Epithelial cell of esophagus (primary cell): ENCODE data around the gene MEGF6.

Experiments used
- DNase-seq: peaks from one replicate; pipeline ENCODE4 v3.0.0; 2010; ENCODE audit warnings: low read depth
- H3K4me3 ChIP-seq: 2 replicates; pipeline ENCODE4 v1.5.1; 2011; ENCODE audit warnings: mild to moderate bottlenecking, low read length, control low read depth
- CTCF ChIP-seq: IDR thresholded peaks from 2 replicates; pipeline ENCODE4 v1.5.1; 2011; ENCODE audit warnings: low read depth, mild to moderate bottlenecking, low read length, control low read depth, inconsistent platforms; ENCODE audit not compliant: insufficient read depth; ENCODE audit errors: missing control alignments

The MEGF6 gene

DNA sequence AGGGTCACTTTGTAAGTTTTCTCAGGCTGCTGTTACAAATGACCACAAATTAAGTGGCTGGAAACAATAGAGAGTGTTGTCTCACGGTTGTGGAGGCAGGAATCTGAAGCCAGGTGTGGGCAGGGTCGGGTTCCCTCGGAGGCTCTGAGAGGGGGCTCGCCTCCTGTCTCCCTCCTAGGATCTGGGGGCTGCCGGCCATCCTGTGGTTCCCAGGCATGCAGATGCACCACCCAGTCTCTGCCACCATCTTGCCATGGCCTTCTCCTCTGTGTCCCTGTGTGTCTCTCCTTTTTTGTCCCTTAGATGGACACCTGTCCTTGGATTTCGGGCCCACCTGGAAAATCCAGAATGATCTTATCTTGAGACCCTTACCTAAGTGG lies 45.8 kb upstream of the MEGF6 start:
- H3K4me3 ChIP-seq: no peak overlapping the region
- DNase-seq: no peak
- TF ChIP-seq CTCF: no peak

- TF ChIP-seq CTCF: no peak
Measured at GRCh38 chr1:3656450-3657095, 45.3 kb upstream of the MEGF6 start.

DNA sequence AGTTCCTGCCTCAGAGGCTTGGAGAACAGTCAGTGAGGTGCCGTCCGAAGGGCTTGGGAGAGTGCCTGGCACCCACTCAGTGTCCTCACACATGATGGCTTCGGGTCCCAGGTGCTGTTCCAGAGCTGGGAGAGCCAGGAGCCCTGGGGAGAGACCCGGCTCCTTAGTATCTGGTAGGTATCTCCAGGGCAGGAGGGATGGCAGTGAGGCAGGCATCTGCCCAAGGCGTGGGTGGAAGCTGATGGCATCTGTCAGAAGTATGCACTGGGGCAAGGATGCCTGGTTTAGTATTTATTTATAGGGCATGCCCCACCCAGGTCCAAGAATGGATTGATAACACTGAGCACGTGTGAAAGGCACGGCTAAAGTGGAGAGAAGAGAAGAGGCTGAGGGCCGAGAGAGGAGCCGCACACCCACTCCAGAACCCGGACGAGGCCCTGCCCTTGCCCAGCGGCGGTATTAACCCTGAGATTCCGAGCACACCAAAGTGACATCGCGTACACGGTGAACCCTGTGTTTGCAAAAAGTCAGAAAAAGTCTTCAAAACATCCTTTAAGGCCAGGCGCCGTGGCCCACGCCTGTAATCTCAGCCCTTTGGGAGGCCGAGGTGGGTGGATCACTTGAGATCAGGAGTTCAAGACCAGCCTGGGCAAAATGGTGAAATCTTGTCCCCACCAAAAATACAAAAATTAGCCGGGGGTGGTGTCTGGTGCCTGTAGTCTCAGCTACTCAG lies 43.4 kb upstream of the MEGF6 start:
- no peak for DNase-seq
- TF ChIP-seq CTCF: no peak
- no peak overlapping the region for H3K4me3 ChIP-seq

More at GRCh38 chr1:3656450-3657095, 45.3 kb upstream of the MEGF6 start:
- H3K4me3 ChIP-seq: no peak overlapping the region
- no peak for DNase-seq

DNA sequence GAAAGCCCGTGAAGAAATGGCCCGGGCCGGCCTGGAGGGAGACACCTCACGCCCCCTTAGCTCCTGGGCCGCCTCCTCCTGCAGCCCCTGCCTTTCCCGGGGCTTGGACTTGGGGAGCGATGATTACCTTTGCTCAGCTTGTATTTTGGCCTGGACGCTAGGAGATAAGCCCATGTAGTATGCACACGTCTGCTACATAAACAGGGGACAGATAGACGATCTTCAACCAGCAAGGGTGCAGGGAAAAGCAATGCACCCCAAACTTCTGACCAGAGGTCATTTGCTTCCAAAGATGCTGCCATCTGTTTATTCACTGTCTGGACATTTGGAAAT lies 41.9 kb upstream of the MEGF6 start:
- TF ChIP-seq CTCF: no peak
- DNase-seq: no peak
- H3K4me3 ChIP-seq: no peak overlapping the region

DNA sequence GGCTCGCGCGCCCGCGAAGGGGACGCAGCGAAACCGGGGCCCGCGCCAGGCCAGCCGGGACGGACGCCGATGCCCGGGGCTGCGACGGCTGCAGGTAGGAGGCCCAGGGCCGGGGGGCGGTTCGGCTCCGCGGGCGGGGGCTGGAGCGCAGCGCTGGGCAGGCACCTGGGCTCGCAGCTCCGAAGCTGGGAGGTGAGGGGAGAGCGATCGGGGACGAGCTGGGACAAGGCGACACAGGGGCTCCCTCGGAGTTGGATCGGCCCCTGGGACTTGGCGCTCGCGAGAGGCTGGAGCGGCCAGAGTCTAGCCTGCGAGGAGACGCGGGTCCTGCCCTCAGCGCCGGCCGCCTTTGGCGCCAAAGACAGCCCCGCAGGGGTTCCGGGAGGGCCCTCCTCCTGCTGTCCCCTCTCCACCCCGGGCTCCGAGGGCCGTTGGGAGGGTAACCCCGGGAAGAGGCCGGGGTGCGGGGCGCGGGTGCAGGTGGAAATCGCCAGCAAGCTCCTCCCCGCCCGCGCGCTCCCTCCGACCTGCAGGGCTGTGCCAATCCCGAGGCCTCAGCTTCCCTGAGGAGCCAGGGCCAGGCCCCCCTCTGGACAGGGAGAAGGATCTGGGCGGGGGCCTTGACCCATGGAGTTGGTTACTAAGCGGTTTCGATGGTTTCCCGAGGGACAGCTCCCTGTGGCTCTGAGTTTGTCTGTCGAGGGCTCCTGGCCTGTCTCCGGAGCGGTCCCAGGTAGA lies 41.4 kb upstream of the MEGF6 start:
- no peak for DNase-seq
- no peak overlapping the region for H3K4me3 ChIP-seq

DNA sequence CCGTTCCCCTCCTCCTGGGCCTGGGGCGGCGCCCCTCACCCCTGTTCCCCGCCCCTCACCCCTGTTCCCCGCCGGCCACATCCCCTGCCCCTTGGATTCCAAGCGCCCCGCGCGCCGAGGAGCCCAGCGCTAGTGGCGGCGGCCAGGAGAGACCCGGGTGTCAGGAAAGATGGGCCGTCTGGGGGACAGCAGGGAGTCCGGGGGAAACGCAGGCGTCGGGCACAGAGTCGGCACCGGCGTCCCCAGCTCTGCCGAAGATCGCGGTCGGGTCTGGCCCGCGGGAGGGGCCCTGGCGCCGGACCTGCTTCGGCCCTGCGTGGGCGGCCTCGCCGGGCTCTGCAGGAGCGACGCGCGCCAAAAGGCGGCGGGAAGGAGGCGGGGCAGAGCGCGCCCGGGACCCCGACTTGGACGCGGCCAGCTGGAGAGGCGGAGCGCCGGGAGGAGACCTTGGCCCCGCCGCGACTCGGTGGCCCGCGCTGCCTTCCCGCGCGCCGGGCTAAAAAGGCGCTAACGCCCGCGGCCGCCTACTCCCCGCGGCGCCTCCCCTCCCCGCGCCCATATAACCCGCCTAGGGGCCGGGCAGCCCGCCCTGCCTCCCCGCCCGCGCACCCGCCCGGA lies 40.7 kb upstream of the MEGF6 start, which contains the start of gene TP73:
TSS of gene TP73 (plus strand) at position 587 of the 618 bp plus-strand sequence. CDS start 29,850 bp downstream, outside the sequence.
- no peak for TF ChIP-seq CTCF
- no peak for DNase-seq
- H3K4me3 ChIP-seq: no peak within 1 kb of the TSS

More for the DNA sequence above, 41.4 kb upstream of the MEGF6 start:
- TF ChIP-seq CTCF: no peak
